CD4-positive, alpha-beta T cell (primary cell): ENCODE data around the gene ATXN1. TPM values are rescaled to one million over a fixed set of nuclear protein-coding genes. Genes with fewer than 3 reads are reported as not detected.

Experiments used
- ATAC-seq: fragments of 200-7000 bp; cut with Tn5 transposase; one replicate; pipeline ENCODE4 v1.10.0; 2022; ENCODE audit warnings: mild to moderate bottlenecking; ENCODE audit not compliant: poor library complexity
- CTCF ChIA-PET: fragments of 350-600 bp; sonication (Branson Sonifier 250); formaldehyde crosslinking; loops from one replicate; lab custom pipeline; 2021; ENCODE audit warnings: antibody characterized with exemption, inconsistent platforms; lab: Charles Lee
- POLR2A ChIA-PET: fragments of 350-600 bp; sonication (Branson Sonifier 250); formaldehyde crosslinking; loops from one replicate; lab custom pipeline; 2021; ENCODE audit warnings: antibody characterized with exemption, inconsistent platforms; lab: Charles Lee
- DNase-seq, 14 experiments: peaks; one replicate each; pipeline ENCODE4 v3.0.0-alpha.2; 2013 to 2020; ENCODE audit warnings: mixed read lengths in 2 of 14
- H3K27ac ChIP-seq, 2 donors: one replicate each; pipeline versions ENCODE4 v1.5.1 to v1.7.0; 2013; ENCODE audit warnings: low read length in 2 of 2, low read depth in 1 of 2, mild to moderate bottlenecking in 1 of 2
- H3K27me3 ChIP-seq, 2 experiments: 1 replicate in 1 of 2; 2 replicates in 1 of 2; pipeline versions ENCODE4 v1.6.1 to v1.7.0; 2013; ENCODE audit warnings: low read length in 2 of 2, control low read depth in 1 of 2, mild to moderate bottlenecking in 1 of 2, moderate library complexity in 1 of 2; ENCODE audit not compliant: insufficient read depth in 2 of 2, control insufficient read depth in 1 of 2
- H3K36me3 ChIP-seq: one replicate; pipeline ENCODE4 v1.6.1; 2013; ENCODE audit warnings: low read length, control low read depth; ENCODE audit not compliant: insufficient read depth
- H3K4me1 ChIP-seq: one replicate; pipeline ENCODE4 v1.6.1; 2013; ENCODE audit warnings: low read length, control low read depth; ENCODE audit not compliant: insufficient read depth
- H3K4me3 ChIP-seq: one replicate; pipeline ENCODE4 v1.5.1; 2013; ENCODE audit warnings: mild to moderate bottlenecking, low read length, moderate library complexity
- H3K9me3 ChIP-seq, 2 experiments: 1 replicate in 1 of 2; 2 replicates in 1 of 2; pipeline versions ENCODE4 v1.6.1 to v1.7.0; 2013; ENCODE audit warnings: low read length in 2 of 2, mild to moderate bottlenecking in 2 of 2, control low read depth in 1 of 2, moderate library complexity in 1 of 2; ENCODE audit not compliant: control insufficient read depth in 1 of 2, insufficient read depth in 1 of 2
- H3K27ac Mint-ChIP-seq: one replicate; pipeline ENCODE4 v1.8.0; 2020; ENCODE audit warnings: mixed read lengths
- H3K27me3 Mint-ChIP-seq: one replicate; pipeline ENCODE4 v1.8.0; 2021; ENCODE audit warnings: mixed read lengths
- H3K36me3 Mint-ChIP-seq: one replicate; pipeline ENCODE4 v1.8.0; 2021; ENCODE audit warnings: low read depth, mixed read lengths
- H3K4me1 Mint-ChIP-seq: one replicate; pipeline ENCODE4 v1.8.0; 2021; ENCODE audit warnings: low read depth, mixed read lengths
- H3K4me3 Mint-ChIP-seq: one replicate; pipeline ENCODE4 v1.8.0; 2020; ENCODE audit warnings: mild to moderate bottlenecking, mixed read lengths
- H3K9me3 Mint-ChIP-seq: one replicate; pipeline ENCODE4 v1.8.0; 2020; ENCODE audit warnings: mixed read lengths
- intact Hi-C, 2 experiments: fragments of 100-400 bp; cut with DNase I in 1 of 2; cut with micrococcal nuclease in 1 of 2; formaldehyde crosslinking; loops; one replicate each; pipeline versions ENCODE4 v1.15.1 to v1.9.0; 2023 to 2025; cut with DNase I, micrococcal nuclease
- total RNA-seq, 174 experiments: library from RNA in 2 of 174; stranded (reverse) in 2 of 174; gene quantifications; one replicate each; pipeline ENCODE4 v1.2.3 and lab custom pipeline; 2021 to 2026
- TF ChIP-seq, protein P1 (sequence below): fragments of 200-600 bp; IDR thresholded peaks from one replicate; pipeline ENCODE4 v1.8.0; 2022; ENCODE audit warnings: antibody characterized with exemption, mild to moderate bottlenecking

Gene ATXN1
- total RNA-seq, 2 experiments from 2014 or later: 74.2 to 76.7 TPM

DNA sequence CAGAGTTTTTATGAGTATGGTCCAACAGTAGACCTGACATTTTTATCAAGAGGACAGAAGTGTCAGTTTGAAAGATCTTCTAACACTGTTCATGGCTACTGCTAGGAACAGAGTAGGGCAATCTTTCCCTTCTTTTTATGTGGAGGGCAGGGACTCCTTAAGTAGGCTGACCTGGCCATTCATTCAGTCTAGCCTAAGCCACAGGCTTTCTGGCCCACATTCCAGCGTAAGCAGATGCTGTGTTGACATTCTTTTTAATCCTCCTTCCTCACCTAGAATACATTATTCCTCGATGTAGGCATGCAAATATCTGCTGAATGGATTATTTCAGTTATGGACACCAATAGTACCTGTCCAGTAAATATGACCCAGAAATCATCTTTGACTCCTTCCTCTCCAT lies 188.3 kb downstream of the ATXN1 start:
- intact Hi-C loops: no loop called here
- peaks cover 6% of the 10 kb centered on the region for H3K4me1 Mint-ChIP-seq

GRCh38 chr6:16572317-16572716 lies 188.9 kb downstream of the ATXN1 start:
- H3K36me3 Mint-ChIP-seq: peaks cover 7% of the 10 kb centered on the region
- no peak overlapping the region for H3K4me3 Mint-ChIP-seq
- H3K4me1 Mint-ChIP-seq: peaks cover 6% of the 10 kb centered on the region
- ATAC-seq: no peak
- Histone ChIP-seq H3K27me3 (no peaks in the 10 kb centered on the region), H3K4me3 (no peak overlapping the region), H3K4me1 (no peaks in the 10 kb centered on the region), H3K36me3 (no peaks in the 10 kb centered on the region), H3K9me3 (no peaks in the 10 kb centered on the region), H3K27ac (no peak overlapping the region)
- intact Hi-C loops: no loop called here
- TF ChIP-seq, protein P1, sequence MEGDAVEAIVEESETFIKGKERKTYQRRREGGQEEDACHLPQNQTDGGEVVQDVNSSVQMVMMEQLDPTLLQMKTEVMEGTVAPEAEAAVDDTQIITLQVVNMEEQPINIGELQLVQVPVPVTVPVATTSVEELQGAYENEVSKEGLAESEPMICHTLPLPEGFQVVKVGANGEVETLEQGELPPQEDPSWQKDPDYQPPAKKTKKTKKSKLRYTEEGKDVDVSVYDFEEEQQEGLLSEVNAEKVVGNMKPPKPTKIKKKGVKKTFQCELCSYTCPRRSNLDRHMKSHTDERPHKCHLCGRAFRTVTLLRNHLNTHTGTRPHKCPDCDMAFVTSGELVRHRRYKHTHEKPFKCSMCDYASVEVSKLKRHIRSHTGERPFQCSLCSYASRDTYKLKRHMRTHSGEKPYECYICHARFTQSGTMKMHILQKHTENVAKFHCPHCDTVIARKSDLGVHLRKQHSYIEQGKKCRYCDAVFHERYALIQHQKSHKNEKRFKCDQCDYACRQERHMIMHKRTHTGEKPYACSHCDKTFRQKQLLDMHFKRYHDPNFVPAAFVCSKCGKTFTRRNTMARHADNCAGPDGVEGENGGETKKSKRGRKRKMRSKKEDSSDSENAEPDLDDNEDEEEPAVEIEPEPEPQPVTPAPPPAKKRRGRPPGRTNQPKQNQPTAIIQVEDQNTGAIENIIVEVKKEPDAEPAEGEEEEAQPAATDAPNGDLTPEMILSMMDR: no peak
- no peaks in the 10 kb centered on the region for H3K27me3 Mint-ChIP-seq
- H3K9me3 Mint-ChIP-seq: no peaks in the 10 kb centered on the region
- no peak for DNase-seq
- H3K27ac Mint-ChIP-seq: no peak overlapping the region
- POLR2A ChIA-PET: no interaction called here
- CTCF ChIA-PET: no interaction called here

More for the DNA sequence above, 188.3 kb downstream of the ATXN1 start:
- no peaks in the 10 kb centered on the region for H3K9me3 ChIP-seq
- TF ChIP-seq, protein P1: no peak
- DNase-seq: no peak
- no peak overlapping the region for H3K4me3 ChIP-seq
- H3K9me3 Mint-ChIP-seq: no peaks in the 10 kb centered on the region
- H3K27me3 Mint-ChIP-seq: no peaks in the 10 kb centered on the region
- peaks cover 7% of the 10 kb centered on the region for H3K36me3 Mint-ChIP-seq
- H3K4me1 ChIP-seq: no peaks in the 10 kb centered on the region
- H3K36me3 ChIP-seq: no peaks in the 10 kb centered on the region
- POLR2A ChIA-PET: no interaction called here
- ATAC-seq: no peak
- CTCF ChIA-PET: no interaction called here
- H3K27ac Mint-ChIP-seq: no peak overlapping the region
- H3K27me3 ChIP-seq: no peaks in the 10 kb centered on the region
- H3K4me3 Mint-ChIP-seq: no peak overlapping the region
- H3K27ac ChIP-seq: no peak overlapping the region

DNA sequence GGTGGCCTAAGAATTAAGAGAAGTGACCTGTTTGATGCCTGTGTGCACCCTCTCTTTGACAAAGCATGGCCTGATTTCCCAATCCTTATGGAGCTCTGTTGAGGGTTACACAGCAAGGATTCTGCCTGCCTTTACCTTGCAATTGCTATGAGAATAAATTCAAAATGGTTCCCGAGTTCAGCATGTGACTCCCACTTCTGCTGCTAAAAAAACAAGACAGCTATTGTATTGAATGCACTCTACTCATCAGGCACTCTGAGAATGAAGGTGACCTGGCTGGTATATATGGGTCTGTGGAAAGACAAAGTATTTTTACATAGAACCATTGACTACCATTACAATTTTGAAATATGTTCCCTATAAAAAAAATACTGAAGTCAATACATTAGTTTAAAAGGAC lies 190.3 kb downstream of the ATXN1 start:
- Mint-ChIP-seq H3K27ac (no peak overlapping the region), H3K27me3 (no peaks in the 10 kb centered on the region), H3K36me3 (no peaks in the 10 kb centered on the region), H3K9me3 (no peaks in the 10 kb centered on the region), H3K4me3 (no peak overlapping the region), H3K4me1 (peaks cover 6% of the 10 kb centered on the region)
- Histone ChIP-seq H3K27me3 (no peaks in the 10 kb centered on the region), H3K4me1 (no peaks in the 10 kb centered on the region), H3K9me3 (no peaks in the 10 kb centered on the region), H3K36me3 (no peaks in the 10 kb centered on the region), H3K4me3 (no peak overlapping the region), H3K27ac (no peak overlapping the region)
- POLR2A ChIA-PET: no interaction called here
- intact Hi-C loops: no loop called here
- DNase-seq (no peak), ATAC-seq (no peak)
- TF ChIP-seq, protein P1: no peak
- CTCF ChIA-PET: no interaction called here
